Measurements from ENCODE around the gene CYSRT1.

DNA sequence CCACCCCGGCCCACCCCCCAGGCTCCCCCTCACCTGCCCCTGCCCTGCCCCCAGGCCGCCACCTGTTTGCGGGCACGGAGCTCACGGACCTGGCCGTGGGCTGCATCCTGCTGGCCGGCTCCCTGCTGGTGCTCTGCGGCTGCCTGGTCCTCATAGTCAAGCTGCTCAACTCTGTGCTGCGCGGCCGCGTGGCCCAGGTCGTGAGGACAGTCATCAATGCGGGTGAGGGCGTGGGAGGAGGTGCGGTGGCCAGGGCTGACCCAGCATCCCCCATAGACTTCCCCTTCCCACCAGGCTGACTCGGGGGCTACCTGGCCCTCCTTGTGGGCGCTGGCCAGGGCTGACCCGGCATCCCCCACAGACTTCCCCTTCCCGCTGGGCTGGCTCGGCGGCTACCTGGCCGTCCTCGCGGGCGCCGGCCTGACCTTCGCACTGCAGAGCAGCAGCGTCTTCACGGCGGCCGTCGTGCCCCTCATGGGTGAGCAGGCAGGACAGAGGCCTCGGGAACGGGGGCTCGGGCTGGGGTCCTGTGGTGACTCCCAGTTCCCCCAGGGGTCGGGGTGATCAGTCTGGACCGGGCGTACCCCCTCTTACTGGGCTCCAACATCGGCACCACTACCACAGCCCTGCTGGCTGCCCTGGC is 9.2 kb downstream of the CYSRT1 start:
- no peak for TF ChIP-seq EZH2 (IDR thresholded peaks at IDR 0.05; ENCODE audit: insufficient read depth, poor library complexity, severe bottlenecking)
- no peak for TF ChIP-seq EZH2phosphoT487 (IDR thresholded peaks at IDR 0.05; ENCODE audit: insufficient read depth, low read depth)

Measured in GM23248 (cell line).